Astrocyte of the hippocampus (primary cell): ENCODE measurements around the gene NT5C2.
"Not testable (repeated sequence)": the region's sequence is repeated elsewhere in the genome, so short reads cannot be mapped to it uniquely, and the experiment has no call there.

Source experiments
- DNase-seq: peaks from one replicate; pipeline ENCODE4 v3.0.0; 2011; ENCODE audit warnings: low read depth, low spot score

The NT5C2 gene

DNA sequence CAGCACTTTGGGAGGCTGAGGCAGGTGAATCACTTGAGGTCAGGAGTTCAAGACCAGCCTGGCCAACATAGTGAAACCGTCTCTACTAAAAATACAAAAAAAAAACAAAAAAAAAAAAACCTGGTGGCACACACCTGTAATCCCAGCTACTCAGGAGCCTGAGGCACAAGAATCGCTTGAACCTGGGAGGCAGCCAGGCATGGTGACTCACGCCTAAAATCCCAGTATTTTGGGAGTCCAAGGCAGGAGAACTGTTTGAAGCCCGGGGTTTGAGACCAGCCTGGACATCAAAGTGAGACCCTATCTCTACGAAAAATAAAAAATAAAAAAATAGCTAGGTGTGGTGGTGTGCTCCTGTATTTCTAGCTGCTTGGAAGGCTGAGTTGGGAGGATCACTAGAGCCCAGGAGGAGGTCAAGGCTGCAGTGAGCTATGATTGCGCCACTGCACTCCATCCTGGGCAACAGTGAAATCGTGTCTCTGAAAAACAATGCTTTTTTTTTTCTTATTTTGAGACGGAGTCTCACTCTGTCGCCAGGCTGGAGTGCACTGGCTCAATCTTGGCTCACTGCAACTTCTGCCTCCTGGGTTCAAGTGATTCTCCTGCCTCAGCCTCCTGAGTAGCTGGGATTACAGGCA is 29.2 kb downstream of the NT5C2 start:
- DNase-seq: not testable (repeated sequence)

- no peak for DNase-seq
Measured at GRCh38 chr10:103157246-103157645, 35.8 kb downstream of the NT5C2 start.

DNA sequence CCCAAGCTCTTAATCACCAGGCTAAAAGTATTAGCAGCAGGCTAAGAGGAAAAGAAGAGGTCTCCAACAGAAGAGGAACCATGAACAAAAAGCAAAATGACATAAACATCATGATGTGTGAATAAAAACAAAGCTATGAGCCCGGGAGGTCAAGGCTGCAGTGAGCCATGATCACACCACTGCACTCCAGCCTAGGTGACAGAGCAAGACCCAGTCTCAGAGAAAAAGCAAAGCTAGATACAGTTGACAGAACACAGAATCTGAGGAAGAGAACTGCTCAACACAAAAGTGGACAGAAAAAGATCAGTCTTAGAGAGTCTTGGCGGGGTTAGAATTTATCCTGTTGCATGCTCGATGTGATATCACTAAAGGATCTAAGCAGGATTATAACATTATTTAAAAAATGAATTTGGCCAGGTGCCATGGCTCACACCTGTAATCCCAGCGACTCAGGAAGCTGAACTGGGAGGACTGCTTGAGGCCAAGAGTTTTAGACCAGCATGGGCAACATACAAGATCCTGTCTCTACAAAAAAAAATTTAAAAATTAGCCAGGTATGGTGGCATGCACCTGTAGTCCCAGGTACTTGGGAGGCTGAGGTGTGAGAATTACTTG is 37.5 kb downstream of the NT5C2 start:
- no peak for DNase-seq

DNA sequence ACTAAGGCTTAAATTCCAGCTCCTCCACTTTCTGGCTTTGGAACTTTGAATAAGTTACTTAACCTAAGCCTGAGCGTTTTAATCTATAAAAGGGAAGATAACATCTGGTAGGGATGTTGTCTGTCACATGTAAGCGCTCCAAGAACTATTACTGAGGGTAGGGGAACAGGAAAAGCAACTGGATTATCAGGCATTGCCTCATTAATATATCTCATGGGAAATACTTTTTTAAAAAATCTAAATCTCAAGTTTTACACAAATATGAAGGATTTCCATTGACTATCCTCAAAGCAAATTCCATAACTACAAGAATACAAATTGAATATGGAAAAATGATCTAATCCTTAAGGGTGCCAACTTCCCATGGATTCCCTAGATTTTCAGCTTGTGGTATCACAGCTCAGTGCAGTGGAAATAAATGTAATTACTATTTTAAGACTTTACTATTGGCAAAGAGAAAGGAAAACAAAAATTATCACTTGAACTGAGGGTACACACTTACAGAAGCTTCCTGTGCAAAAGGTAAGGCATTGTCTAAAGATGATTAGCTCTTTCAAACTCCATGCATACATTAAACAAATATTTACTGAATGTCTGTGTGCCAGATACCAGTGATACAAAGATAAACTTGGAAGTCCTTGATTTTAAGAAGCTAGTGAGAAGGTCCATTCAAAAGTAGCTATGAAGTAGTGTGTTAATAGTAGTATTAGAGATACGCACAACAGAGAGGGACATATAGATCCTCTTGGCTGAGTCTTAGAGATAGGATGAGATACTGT is 38.4 kb downstream of the NT5C2 start:
- DNase-seq: peak; percentile 27

GRCh38 chr10:103153302-103154197 is 39.5 kb downstream of the NT5C2 start:
- peak; percentile 62 for DNase-seq

- no peak for DNase-seq
Measured at GRCh38 chr10:103149991-103150622, 43.0 kb downstream of the NT5C2 start.

GRCh38 chr10:103147645-103148044 is 45.4 kb downstream of the NT5C2 start:
- no peak for DNase-seq

DNA sequence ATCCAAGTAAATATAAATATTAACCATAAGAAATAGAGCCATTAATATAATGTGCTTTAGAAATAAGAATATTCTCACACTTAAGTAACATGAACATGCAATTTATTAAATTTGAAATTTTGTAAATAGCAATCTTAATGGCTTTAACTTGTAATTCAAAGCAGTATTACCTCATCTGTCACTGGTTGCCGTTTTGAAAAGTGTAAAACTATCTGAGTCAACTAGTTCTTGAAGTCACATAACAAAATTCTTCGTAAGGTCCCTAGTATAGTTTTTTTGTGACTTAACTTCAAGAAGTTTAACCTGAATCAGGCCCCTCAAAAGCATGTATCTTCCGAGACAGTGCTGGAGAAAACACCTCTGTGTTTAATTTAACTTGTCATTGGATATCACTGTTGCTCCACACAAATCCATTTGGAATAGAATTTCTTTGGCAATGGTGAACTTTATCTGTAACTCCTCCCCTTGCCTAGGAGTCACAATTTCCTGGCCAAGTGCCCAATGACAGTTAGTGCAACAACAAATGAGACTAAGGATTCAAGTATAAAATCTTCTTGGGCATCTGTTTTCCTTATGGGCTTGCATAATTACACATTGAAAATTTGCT is 47.1 kb downstream of the NT5C2 start:
- peak; percentile 71 for DNase-seq

DNA sequence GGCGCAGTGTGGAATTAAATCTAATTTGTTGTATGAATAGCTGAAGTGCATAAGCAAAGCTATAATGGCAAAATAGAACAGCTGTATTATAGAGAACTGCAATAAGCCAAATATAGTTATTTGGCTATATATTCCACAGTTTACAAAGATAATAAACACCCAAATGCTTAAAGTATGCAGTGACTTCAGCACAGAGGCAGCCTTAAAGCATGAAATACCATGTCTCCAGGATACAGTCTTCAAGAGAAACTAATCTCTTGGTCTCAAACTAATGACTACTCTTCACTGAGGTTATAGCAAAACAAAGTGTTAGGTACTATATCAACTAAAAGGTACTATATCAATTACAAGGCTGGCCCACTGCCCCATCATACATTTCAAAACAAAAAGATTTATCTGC is 48.0 kb downstream of the NT5C2 start:
- DNase-seq: peak; percentile 47

- DNase-seq: no peak
Measured at GRCh38 chr10:103144041-103144440, 49.0 kb downstream of the NT5C2 start.

DNA sequence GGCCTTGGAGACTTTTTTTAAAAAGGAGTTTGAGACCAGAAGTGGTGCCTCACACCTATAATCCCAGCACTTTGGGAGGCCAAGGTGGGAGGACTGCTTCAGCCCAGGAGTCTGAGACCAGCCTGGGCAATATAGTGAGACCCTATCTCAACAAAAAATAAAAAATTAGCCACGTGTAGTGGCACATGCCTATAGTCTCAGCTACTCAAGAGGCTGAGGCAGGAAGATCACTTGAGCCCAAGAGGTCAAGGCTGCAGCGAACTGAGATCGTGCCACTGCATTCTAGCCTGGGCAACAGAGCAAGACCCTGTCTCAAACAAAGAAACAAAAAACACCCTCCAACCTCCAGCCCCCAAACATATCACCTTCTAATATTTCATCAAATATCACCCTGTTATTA is 49.4 kb downstream of the NT5C2 start:
- DNase-seq: not testable (repeated sequence)

DNA sequence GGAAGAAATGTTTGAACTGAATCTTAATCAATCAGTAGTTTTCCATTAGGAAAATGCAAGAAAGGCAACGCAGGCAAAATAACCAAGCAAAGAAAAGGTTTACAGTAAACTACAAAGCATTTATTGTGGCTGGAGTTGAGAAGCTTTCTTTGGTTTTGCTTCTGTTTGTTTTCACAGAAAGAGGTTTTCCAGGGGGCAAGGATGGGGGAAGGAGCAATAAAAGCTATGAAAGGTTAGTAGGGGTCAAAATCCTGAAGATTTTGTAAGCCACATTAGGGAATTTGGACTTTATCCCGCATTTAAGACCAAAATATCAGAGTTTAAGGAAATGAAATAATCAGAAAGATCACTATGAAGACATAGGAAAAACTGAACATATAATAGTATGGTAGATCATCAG is 51.1 kb downstream of the NT5C2 start:
- DNase-seq: no peak

DNA sequence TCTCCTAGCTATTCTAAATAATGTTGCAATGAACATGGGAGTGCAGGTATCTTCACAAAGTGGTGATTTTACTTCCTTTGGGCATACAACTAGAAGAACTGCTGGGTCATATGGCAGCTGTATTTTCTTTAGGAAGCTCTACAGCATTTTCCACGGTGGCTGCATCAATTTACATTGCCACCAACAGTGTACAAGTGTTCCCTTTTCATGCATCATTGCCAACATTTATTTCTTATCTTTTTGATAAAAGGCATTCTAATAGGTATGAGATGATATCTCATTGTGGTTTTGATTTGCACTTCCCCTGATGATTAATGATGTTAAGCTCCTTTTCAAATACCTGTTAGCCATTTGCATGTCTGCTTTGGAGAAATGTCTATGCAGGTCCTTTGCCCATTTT is 52.6 kb downstream of the NT5C2 start:
- DNase-seq: no peak

DNA sequence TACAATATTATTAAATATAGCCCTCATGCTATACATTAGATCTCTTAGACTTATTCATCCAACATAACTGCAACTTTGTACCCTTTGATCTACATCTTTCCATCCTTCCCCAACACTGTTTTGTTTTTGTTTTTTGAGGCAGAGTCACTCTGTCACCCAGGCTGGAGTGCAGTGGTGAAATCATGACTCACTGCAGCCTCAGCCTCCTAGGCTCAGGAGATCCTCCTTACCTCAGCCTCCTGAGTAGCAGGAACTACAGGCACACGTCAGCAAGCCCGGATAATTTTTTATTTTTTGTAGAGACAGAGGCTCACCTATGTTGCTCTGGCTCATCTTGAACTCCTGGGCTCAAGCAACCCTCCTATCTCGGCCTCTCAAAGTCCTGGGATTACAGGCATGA is 53.3 kb downstream of the NT5C2 start:
- DNase-seq: no peak

GRCh38 chr10:103135168-103135567 is 57.9 kb downstream of the NT5C2 start:
- DNase-seq: not testable (repeated sequence)

GRCh38 chr10:103130910-103131309 is 62.2 kb downstream of the NT5C2 start:
- DNase-seq: no peak

DNA sequence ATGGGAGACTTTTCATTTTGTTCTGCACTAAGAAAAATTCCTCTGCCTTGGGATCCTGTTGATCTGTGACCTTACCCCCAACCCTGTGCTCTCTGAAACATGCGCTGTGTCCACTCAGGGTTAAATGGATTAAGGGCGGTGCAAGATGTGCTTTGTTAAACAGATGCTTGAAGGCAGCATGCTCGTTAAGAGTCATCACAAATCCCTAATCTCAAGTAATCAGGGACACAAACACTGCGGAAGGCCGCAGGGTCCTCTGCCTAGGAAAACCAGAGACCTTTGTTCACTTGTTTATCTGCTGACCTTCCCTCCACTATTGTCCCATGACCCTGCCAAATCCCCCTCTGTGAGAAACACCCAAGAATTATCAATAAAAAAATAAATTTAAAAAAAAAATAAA is 62.9 kb downstream of the NT5C2 start:
- DNase-seq: not testable (repeated sequence)

GRCh38 chr10:103127241-103127640 is 65.8 kb downstream of the NT5C2 start:
- DNase-seq: no peak

DNA sequence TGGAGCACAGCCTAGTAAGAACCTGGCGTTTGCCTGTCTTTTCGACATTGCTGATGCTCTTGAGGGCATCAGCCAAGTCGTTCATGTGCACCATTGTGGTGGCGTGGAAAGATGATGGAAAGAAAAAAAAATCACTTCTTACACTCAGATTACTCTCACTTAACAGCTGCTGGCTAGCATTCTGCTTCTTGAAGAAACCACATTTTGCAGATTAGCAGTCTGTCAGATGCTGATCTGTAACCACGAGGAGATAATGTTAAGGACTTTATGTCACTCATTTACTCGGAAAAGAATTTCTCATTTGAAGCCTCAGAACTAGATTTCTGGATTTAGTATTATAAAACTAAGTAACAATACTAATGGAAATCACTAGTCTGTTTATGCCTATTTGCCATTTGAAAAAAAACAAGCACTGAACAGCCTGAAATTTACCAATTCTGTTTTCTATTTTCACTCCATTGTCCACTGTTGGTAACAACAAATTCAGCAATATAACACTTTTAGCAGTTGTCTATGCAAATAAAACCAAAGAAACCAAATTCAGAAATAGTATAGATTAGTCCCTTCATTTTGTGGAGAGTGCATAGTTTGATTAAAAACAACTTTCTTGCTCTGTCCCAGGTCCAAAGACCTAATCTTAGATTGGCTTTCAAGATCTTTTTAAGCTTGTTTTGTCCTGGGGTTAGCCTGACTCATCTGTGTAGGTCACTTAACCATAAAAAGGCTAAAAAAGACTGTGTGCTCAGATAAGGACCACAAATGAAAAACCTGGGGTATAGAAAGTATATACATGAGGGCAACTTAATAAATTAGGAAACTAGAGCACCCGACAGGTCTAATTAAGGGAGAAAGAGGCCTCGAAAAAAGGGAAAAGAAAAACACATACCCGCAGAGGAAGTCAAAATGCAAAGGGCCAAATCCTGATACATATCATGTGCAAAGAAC is 67.5 kb downstream of the NT5C2 start:
- DNase-seq: peak; percentile 66
